Measurements from ENCODE around the gene ITGAX.

DNA sequence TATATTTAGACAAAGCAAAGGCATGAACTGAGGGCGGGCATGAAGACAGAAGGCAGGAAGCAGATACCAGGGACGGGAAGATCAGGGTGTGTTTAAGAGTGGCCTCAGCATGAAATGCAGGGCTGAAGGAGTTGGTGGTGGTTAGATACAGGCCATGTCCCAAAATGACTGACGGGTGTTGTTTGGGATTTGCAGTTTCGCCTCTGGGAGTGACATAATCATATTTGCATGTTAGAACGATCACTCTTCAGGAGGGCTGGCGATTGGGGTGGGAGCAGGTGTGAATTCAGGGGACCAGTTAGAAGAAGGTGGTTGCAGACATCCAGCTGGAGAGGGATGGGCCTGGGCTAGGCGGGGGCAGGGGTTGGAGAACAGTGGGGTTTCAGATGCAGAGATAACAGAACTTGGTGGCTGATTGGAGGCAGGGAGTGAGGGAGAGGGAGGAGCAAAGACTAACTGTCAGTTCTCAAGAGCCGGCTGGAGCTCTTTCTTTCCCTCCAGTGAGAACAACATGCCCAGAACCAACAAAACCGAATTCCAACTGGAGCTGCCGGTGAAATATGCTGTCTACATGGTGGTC lies 27.2 kb upstream of the ITGAX start:
- TF ChIP-seq POLR2A (IDR thresholded peaks at IDR 0.05) (no peak), POLR2AphosphoS5 (IDR thresholded peaks at IDR 0.05) (no peak)

Data from sigmoid colon (tissue), 4 donors.